ENCODE data around the gene TMEM242. TPM values are rescaled to one million over a fixed set of nuclear protein-coding genes. Genes with fewer than 3 reads are reported as not detected.

Gene TMEM242
- total RNA-seq, 2 donors from 2014 or later: 10.8 to 11.7 TPM

GRCh38 chr6:157251586-157252247, 71.6 kb downstream of the TMEM242 start:
- 83 to 91% methylated on average over 5 to 8 of the region's 8 CpGs for WGBS, 2 experiments (ENCODE audit: insufficient coverage in 1 of 2, insufficient read length in 1 of 2)
- H3K9me3 Mint-ChIP-seq: peaks cover 7% of the 10 kb centered on the region
- DNase-seq: no peak
- no peak overlapping the region for H3K4me3 Mint-ChIP-seq
- H3K4me1 ChIP-seq (ENCODE audit: control insufficient read depth, insufficient read depth, low read length): no peaks in the 10 kb centered on the region
- TF ChIP-seq, protein P1, sequence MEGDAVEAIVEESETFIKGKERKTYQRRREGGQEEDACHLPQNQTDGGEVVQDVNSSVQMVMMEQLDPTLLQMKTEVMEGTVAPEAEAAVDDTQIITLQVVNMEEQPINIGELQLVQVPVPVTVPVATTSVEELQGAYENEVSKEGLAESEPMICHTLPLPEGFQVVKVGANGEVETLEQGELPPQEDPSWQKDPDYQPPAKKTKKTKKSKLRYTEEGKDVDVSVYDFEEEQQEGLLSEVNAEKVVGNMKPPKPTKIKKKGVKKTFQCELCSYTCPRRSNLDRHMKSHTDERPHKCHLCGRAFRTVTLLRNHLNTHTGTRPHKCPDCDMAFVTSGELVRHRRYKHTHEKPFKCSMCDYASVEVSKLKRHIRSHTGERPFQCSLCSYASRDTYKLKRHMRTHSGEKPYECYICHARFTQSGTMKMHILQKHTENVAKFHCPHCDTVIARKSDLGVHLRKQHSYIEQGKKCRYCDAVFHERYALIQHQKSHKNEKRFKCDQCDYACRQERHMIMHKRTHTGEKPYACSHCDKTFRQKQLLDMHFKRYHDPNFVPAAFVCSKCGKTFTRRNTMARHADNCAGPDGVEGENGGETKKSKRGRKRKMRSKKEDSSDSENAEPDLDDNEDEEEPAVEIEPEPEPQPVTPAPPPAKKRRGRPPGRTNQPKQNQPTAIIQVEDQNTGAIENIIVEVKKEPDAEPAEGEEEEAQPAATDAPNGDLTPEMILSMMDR (conservative IDR thresholded peaks at IDR 0.05): no peak
- H3K9ac ChIP-seq (ENCODE audit: extremely low read depth, low read length, poor library complexity, severe bottlenecking): no peak overlapping the region
- no peaks in the 10 kb centered on the region for H3K36me3 Mint-ChIP-seq (ENCODE audit: low read depth)
- no peaks in the 10 kb centered on the region for H3K9me3 ChIP-seq (ENCODE audit: control insufficient read depth, low read length)
- H3K27ac ChIP-seq (ENCODE audit: low read depth, low read length): no peak overlapping the region
- H3K4me3 ChIP-seq (ENCODE audit: low read length): no peak overlapping the region
- H3K27me3 ChIP-seq (ENCODE audit: control insufficient read depth, insufficient read depth, low read length, poor library complexity, severe bottlenecking): no peaks in the 10 kb centered on the region
- peaks cover 2% of the 10 kb centered on the region for H3K4me1 Mint-ChIP-seq
- no peaks in the 10 kb centered on the region for H3K36me3 ChIP-seq (ENCODE audit: control insufficient read depth, insufficient read depth, low read length)
- H3K27ac Mint-ChIP-seq: no peak overlapping the region
- peaks cover 6% of the 10 kb centered on the region for H3K27me3 Mint-ChIP-seq (ENCODE audit: insufficient read depth)

- 94 to 97% methylated on average over 7 to 8 of the region's 8 CpGs for whole genome bisulfite sequencing, 2 experiments (ENCODE audit: insufficient coverage in 1 of 2, insufficient read length in 1 of 2)
- Histone ChIP-seq H3K4me1 (ENCODE audit: control insufficient read depth, insufficient read depth, low read length) (no peaks in the 10 kb centered on the region), H3K9me3 (ENCODE audit: control insufficient read depth, low read length) (no peaks in the 10 kb centered on the region), H3K27me3 (ENCODE audit: control insufficient read depth, insufficient read depth, low read length, poor library complexity, severe bottlenecking) (no peaks in the 10 kb centered on the region), H3K4me3 (ENCODE audit: low read length) (no peak overlapping the region), H3K9ac (ENCODE audit: extremely low read depth, low read length, poor library complexity, severe bottlenecking) (no peak overlapping the region), H3K36me3 (ENCODE audit: control insufficient read depth, insufficient read depth, low read length) (no peaks in the 10 kb centered on the region), H3K27ac (ENCODE audit: low read depth, low read length) (no peak overlapping the region)
- TF ChIP-seq, protein P1 (conservative IDR thresholded peaks at IDR 0.05): no peak
- H3K4me1 Mint-ChIP-seq: peaks cover 14% of the 10 kb centered on the region
- no peaks in the 10 kb centered on the region for H3K36me3 Mint-ChIP-seq (ENCODE audit: low read depth)
- peaks cover 7% of the 10 kb centered on the region for H3K9me3 Mint-ChIP-seq
- no peak overlapping the region for H3K4me3 Mint-ChIP-seq
- no peak overlapping the region for H3K27ac Mint-ChIP-seq
- no peak for DNase-seq
- peaks cover 6% of the 10 kb centered on the region for H3K27me3 Mint-ChIP-seq (ENCODE audit: insufficient read depth)
Observed at GRCh38 chr6:157249826-157250225, 73.5 kb downstream of the TMEM242 start.

DNA sequence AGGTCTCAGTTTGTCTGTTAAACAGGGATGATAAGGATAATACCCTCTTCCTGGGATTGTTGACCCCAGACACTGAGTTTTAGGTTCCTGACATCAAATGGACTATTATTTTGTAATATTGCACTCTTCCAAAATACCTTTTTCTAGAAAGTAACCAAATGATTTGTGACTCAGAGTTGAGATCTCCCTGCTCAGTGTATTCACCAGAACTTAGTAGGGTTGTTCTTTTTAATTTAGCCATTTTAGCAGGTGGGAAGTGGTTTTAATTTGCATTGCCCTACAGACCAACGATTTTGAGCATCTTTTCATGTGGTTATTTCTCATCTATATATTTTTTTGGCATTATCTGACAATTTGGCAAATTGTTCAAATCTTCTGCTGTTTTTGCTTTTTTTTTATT, 75.1 kb downstream of the TMEM242 start:
- Mint-ChIP-seq H3K36me3 (ENCODE audit: low read depth) (no peaks in the 10 kb centered on the region), H3K9me3 (peaks cover 9% of the 10 kb centered on the region), H3K4me1 (peaks cover 14% of the 10 kb centered on the region), H3K27me3 (ENCODE audit: insufficient read depth) (peaks cover 10% of the 10 kb centered on the region), H3K27ac (no peak overlapping the region), H3K4me3 (no peak overlapping the region)
- Histone ChIP-seq H3K9me3 (ENCODE audit: control insufficient read depth, low read length) (no peaks in the 10 kb centered on the region), H3K27ac (ENCODE audit: low read depth, low read length) (no peak overlapping the region), H3K36me3 (ENCODE audit: control insufficient read depth, insufficient read depth, low read length) (no peaks in the 10 kb centered on the region), H3K4me1 (ENCODE audit: control insufficient read depth, insufficient read depth, low read length) (no peaks in the 10 kb centered on the region), H3K9ac (ENCODE audit: extremely low read depth, low read length, poor library complexity, severe bottlenecking) (no peak overlapping the region), H3K4me3 (ENCODE audit: low read length) (no peak overlapping the region), H3K27me3 (ENCODE audit: control insufficient read depth, insufficient read depth, low read length, poor library complexity, severe bottlenecking) (no peaks in the 10 kb centered on the region)
- TF ChIP-seq, protein P1 (conservative IDR thresholded peaks at IDR 0.05): no peak
- DNase-seq: no peak
- 50% methylated on average over 1 of the region's 1 CpG; no CpG with 5 or more reads in 1 of the 2 experiments for WGBS, 2 experiments (ENCODE audit: insufficient coverage in 1 of 2, insufficient read length in 1 of 2)
